GM12878 (cell line): ENCODE results near the gene SLC39A6. TPM values are rescaled to one million over a fixed set of nuclear protein-coding genes. Genes with fewer than 3 reads are reported as not detected.
A peak's percentile ranks its signal among the peaks of the same experiment; 100 is the strongest.

ENCODE experiments used
- ATAC-seq: fragments of 200-7000 bp; cut with Tn5 transposase; 3 replicates; pipeline ENCODE4 v1.9.1; 2020; ENCODE audit warnings: mild to moderate bottlenecking, moderate library complexity
- BruUV-seq: library from RNA; stranded (reverse); fragments of 400-500 nt; replicated peaks from 2 replicates; lab custom pipeline; 2021; lab: Mats Ljungman, UMichigan
- CTCF ChIA-PET: fragments of 300-600 bp; sonication (Branson Sonifier 250); formaldehyde crosslinking; extraction: SDS; loops from one replicate; lab custom pipeline; 2021; ENCODE audit warnings: inconsistent platforms; lab: Yijun Ruan, JAX
- POLR2A ChIA-PET: fragments of 350-600 bp; formaldehyde crosslinking; extraction: SDS; loops from one replicate; lab custom pipeline; 2021; ENCODE audit warnings: inconsistent platforms; lab: Charles Lee
- RAD21 ChIA-PET: fragments of 300-600 bp; sonication (Branson Sonifier 250); formaldehyde crosslinking; loops from one replicate; lab custom pipeline; 2023; ENCODE audit warnings: antibody characterized with exemption; ENCODE audit not compliant: unreplicated experiment; lab: Charles Lee
- SMC1A ChIA-PET: fragments of 300-600 bp; sonication (Branson Sonifier 250); formaldehyde crosslinking; loops from one replicate; lab custom pipeline; 2023; ENCODE audit not compliant: unreplicated experiment, uncharacterized antibody; lab: Charles Lee
- DNase-seq: peaks from one replicate; pipeline ENCODE4 v3.0.0-alpha.2; 2011; ENCODE audit warnings: low read depth, low spot score
- FAIRE-seq: peaks from 3 replicates; lab custom pipeline; 2011; peaks lifted over from hg19 to GRCh38; lab: Jason Lieb, UNC
- H2AFZ ChIP-seq: 2 replicates; pipeline ENCODE4 v1.6.0; 2011; ENCODE audit warnings: low read depth, low read length, control low read depth; ENCODE audit not compliant: control insufficient read depth
- H3K27ac ChIP-seq: 2 replicates; pipeline ENCODE4 v1.5.1; 2011; ENCODE audit warnings: control low read depth; ENCODE audit not compliant: control insufficient read depth, insufficient read depth
- H3K27me3 ChIP-seq, 2 experiments: replicated peaks in 1 of 2; 2 replicates each; pipeline versions ENCODE4 v1.6.0 to v1.6.1; 2011; ENCODE audit warnings: low read length in 1 of 2; ENCODE audit not compliant: control insufficient read depth in 2 of 2, insufficient read depth in 2 of 2
- H3K36me3 ChIP-seq, 2 experiments: 2 replicates each; pipeline ENCODE4 v1.5.1; 2011; ENCODE audit warnings: low read length in 1 of 2; ENCODE audit not compliant: control insufficient read depth in 2 of 2, insufficient read depth in 2 of 2
- H3K4me1 ChIP-seq: 2 replicates; pipeline ENCODE4 v1.6.1; 2011; ENCODE audit warnings: mild to moderate bottlenecking, low read length, moderate library complexity, mixed read lengths; ENCODE audit not compliant: control insufficient read depth, insufficient read depth
- H3K4me2 ChIP-seq: 2 replicates; pipeline ENCODE4 v1.6.0; 2011; ENCODE audit warnings: control low read depth; ENCODE audit not compliant: control insufficient read depth, insufficient read depth
- H3K4me3 ChIP-seq: fragments of 200-600 bp; sonication (generic); 2 replicates; pipeline ENCODE4 v1.5.1; 2016
- H3K79me2 ChIP-seq: 2 replicates; pipeline ENCODE4 v1.6.0; 2011; ENCODE audit warnings: low read length; ENCODE audit not compliant: control insufficient read depth, insufficient read depth
- H3K9ac ChIP-seq: 2 replicates; pipeline ENCODE4 v1.8.0; 2011; ENCODE audit warnings: low read length, control low read depth, mixed read lengths; ENCODE audit not compliant: control insufficient read depth, insufficient read depth
- H3K9me3 ChIP-seq: replicated peaks from 3 replicates; pipeline ENCODE4 v1.5.1; 2011; ENCODE audit warnings: mild to moderate bottlenecking, low read length; ENCODE audit not compliant: control insufficient read depth, insufficient read depth
- H4K20me1 ChIP-seq: 2 replicates; pipeline ENCODE4 v1.6.0; 2011; ENCODE audit not compliant: control insufficient read depth, insufficient read depth
- EGR1 ChIP-seq, 2 experiments: IDR thresholded peaks; 1 replicate in 1 of 2; 2 replicates in 1 of 2; pipeline ENCODE4 v1.6.1; 2011 to 2012; ENCODE audit warnings: low read depth in 2 of 2, low read length in 2 of 2, borderline replicate concordance in 1 of 2, mild to moderate bottlenecking in 1 of 2, moderate library complexity in 1 of 2
- HDAC2 ChIP-seq: fragments of 200-600 bp; sonication (generic); IDR thresholded peaks from 2 replicates; pipeline ENCODE4 v1.6.1; 2017
- NFYB ChIP-seq: IDR thresholded peaks from 2 replicates; pipeline ENCODE4 v1.6.1; 2011; ENCODE audit warnings: low read depth, mild to moderate bottlenecking, low read length, improper control_type of control experiment, moderate library complexity; ENCODE audit not compliant: insufficient read depth
- SUZ12 ChIP-seq: fragments of 200-600 bp; sonication (generic); IDR thresholded peaks from one replicate; pipeline ENCODE4 v1.6.1; 2018; ENCODE audit warnings: antibody characterized with exemption, mild to moderate bottlenecking; ENCODE audit not compliant: unreplicated experiment
- TCF12 ChIP-seq: IDR thresholded peaks from 2 replicates; pipeline ENCODE4 v1.6.1; 2011; ENCODE audit warnings: low read depth, mild to moderate bottlenecking, low read length
- in situ Hi-C: fragments of 300-500 bp; cut with MboI; formaldehyde crosslinking; loops from 9 replicates; pipeline ENCODE4 v1.14.3; 2018; ENCODE audit warnings: mixed read lengths
- intact Hi-C: fragments of 100-400 bp; cut with micrococcal nuclease; formaldehyde crosslinking; loops from one replicate; pipeline ENCODE4 v1.14.2; 2022; ENCODE audit not compliant: unreplicated experiment
- polyA plus RNA-seq, 11 experiments: library from polyadenylated mRNA; depleted of rRNA in 4 of 11; unstranded in 6 of 11; stranded (reverse) in 5 of 11; fragments of >200 nt; fragmentation: Nextera tagmentation in 4 of 11; fragmentation: Illumina TruSeq in 1 of 11; extraction: Ambion mirVana in 4 of 11; extraction: Trizol in 1 of 11; gene quantifications; 1 replicate in 1 of 11; 2 replicates in 10 of 11; pipeline versions ENCODE4 v1.2.1 to v1.2.3, GENCODE V29; 2011 to 2016; ENCODE audit warnings: inconsistent platforms in 2 of 11, missing spikeins in 2 of 11, low read depth in 1 of 11
- total RNA-seq, 4 experiments: library from RNA; depleted of rRNA in 3 of 4; stranded (reverse); fragments of >200 nt in 3 of 4; fragmentation: Illumina TruSeq in 1 of 4; extraction: Trizol in 1 of 4; gene quantifications; 2 replicates each; pipeline versions ENCODE4 v1.2.1 to v1.2.3, GENCODE V29; 2013 to 2021
- TF ChIP-seq, protein P1 (sequence below): IDR thresholded peaks from 2 replicates; pipeline ENCODE4 v1.6.1; 2012; ENCODE audit warnings: low read depth, low read length, improper control_type of control experiment
- TF ChIP-seq, protein P2 (sequence below): fragments of 450-650 bp; formaldehyde crosslinking; IDR thresholded peaks from 2 replicates; pipeline ENCODE4 v1.4.0; 2020; ENCODE audit warnings: mild to moderate bottlenecking, moderate library complexity
- TF ChIP-seq, protein P3 (sequence below): fragments of 450-650 bp; IDR thresholded peaks from 2 replicates; pipeline ENCODE4 v1.6.1; 2014; ENCODE audit warnings: mild to moderate bottlenecking
- TF ChIP-seq, protein P4 (sequence below): IDR thresholded peaks from 2 replicates; pipeline ENCODE4 v1.6.1; 2012; ENCODE audit warnings: low read depth, low read length, improper control_type of control experiment
- TF ChIP-seq, protein P5 (sequence below): IDR thresholded peaks from 2 replicates; pipeline ENCODE4 v1.6.1; 2012; ENCODE audit warnings: low read length, inconsistent platforms

SLC39A6 gene
- total and polyA plus RNA-seq, 10 of the 15 experiments (the other 5 are each of a cell fraction or from before 2014, with no cell fraction given): 12.4 to 65.9 (median 41.3) TPM

DNA sequence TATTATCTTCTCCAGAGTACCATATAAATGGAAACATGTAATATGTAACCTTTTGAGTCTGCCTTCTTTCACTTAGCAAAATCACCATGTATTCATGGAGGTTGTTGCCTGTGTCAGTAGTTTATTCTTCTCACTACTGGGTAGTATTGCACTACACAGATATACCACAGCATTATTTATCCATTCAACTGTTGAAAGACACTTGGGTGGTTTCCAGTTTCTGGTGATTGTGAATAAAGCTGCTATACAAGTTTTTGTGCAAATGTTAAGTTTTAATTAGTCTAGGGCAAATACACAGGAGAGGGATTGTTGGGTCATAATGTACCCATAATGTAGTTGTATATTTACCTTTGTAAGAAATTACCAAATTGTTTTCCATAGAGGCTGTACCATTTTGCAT, 32.2 kb downstream of the SLC39A6 start:
- FAIRE-seq (no peak), ATAC-seq (peak; percentile 36; the same call in 2 of the 3 replicates), DNase-seq (no peak)
- Histone ChIP-seq H3K27ac (no peak overlapping the region), H3K79me2 (no peaks in the 10 kb centered on the region), H4K20me1 (no peaks in the 10 kb centered on the region), H2AFZ (no peak overlapping the region), H3K27me3 (no peaks in the 10 kb centered on the region), H3K9ac (no peak overlapping the region), H3K36me3 (no peaks in the 10 kb centered on the region), H3K9me3 (peaks cover 1% of the 10 kb centered on the region; the same call in 2 of the 3 replicates), H3K4me2 (no peak overlapping the region), H3K4me3 (no peak overlapping the region), H3K4me1 (no peaks in the 10 kb centered on the region)
- no TSS peak for BruUV-seq
- in situ Hi-C loops (loop anchor here (10.0 kb wide), 1 partner anchor 478 kb away; no protein-coding TSS in a partner anchor), intact Hi-C loops (loop anchor here (1.0 to 10.0 kb wide), 7 partner anchors 80 to 712 kb away; no protein-coding TSS in a partner anchor)
- ChIA-PET POLR2A (no interaction called here), CTCF (interaction anchor here (0.6 to 9.3 kb wide), 10 partner anchors 11 to 711 kb away, joined by 3 to 178 read pairs (median 4); no protein-coding TSS in a partner anchor), SMC1A (interaction anchor here (2.3 to 8.4 kb wide), 2 partner anchors 80 to 186 kb away, joined by 11 to 167 read pairs; no protein-coding TSS in a partner anchor), RAD21 (interaction anchor here (0.7 to 2.3 kb wide), 3 partner anchors 184 to 189 kb away, joined by 4 to 19 read pairs (median 4); no protein-coding TSS in a partner anchor)
- TF ChIP-seq EGR1 (IDR thresholded peaks at IDR 0.05; ENCODE audit: borderline replicate concordance in 1 of 2, low read depth in 2 of 2, low read length in 2 of 2): no peak
- TF ChIP-seq, protein P1, sequence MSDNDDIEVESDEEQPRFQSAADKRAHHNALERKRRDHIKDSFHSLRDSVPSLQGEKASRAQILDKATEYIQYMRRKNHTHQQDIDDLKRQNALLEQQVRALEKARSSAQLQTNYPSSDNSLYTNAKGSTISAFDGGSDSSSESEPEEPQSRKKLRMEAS: no peak
- TF ChIP-seq NFYB: no peak
- TF ChIP-seq, protein P2, sequence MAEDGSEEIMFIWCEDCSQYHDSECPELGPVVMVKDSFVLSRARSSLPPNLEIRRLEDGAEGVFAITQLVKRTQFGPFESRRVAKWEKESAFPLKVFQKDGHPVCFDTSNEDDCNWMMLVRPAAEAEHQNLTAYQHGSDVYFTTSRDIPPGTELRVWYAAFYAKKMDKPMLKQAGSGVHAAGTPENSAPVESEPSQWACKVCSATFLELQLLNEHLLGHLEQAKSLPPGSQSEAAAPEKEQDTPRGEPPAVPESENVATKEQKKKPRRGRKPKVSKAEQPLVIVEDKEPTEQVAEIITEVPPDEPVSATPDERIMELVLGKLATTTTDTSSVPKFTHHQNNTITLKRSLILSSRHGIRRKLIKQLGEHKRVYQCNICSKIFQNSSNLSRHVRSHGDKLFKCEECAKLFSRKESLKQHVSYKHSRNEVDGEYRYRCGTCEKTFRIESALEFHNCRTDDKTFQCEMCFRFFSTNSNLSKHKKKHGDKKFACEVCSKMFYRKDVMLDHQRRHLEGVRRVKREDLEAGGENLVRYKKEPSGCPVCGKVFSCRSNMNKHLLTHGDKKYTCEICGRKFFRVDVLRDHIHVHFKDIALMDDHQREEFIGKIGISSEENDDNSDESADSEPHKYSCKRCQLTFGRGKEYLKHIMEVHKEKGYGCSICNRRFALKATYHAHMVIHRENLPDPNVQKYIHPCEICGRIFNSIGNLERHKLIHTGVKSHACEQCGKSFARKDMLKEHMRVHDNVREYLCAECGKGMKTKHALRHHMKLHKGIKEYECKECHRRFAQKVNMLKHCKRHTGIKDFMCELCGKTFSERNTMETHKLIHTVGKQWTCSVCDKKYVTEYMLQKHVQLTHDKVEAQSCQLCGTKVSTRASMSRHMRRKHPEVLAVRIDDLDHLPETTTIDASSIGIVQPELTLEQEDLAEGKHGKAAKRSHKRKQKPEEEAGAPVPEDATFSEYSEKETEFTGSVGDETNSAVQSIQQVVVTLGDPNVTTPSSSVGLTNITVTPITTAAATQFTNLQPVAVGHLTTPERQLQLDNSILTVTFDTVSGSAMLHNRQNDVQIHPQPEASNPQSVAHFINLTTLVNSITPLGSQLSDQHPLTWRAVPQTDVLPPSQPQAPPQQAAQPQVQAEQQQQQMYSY (CRISPR knock-in tag): no peak
- TF ChIP-seq, protein P3, sequence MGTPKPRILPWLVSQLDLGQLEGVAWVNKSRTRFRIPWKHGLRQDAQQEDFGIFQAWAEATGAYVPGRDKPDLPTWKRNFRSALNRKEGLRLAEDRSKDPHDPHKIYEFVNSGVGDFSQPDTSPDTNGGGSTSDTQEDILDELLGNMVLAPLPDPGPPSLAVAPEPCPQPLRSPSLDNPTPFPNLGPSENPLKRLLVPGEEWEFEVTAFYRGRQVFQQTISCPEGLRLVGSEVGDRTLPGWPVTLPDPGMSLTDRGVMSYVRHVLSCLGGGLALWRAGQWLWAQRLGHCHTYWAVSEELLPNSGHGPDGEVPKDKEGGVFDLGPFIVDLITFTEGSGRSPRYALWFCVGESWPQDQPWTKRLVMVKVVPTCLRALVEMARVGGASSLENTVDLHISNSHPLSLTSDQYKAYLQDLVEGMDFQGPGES: no peak
- TF ChIP-seq SUZ12: no peak
- no peak for TF ChIP-seq TCF12
- no peak for TF ChIP-seq HDAC2
- TF ChIP-seq, protein P4, sequence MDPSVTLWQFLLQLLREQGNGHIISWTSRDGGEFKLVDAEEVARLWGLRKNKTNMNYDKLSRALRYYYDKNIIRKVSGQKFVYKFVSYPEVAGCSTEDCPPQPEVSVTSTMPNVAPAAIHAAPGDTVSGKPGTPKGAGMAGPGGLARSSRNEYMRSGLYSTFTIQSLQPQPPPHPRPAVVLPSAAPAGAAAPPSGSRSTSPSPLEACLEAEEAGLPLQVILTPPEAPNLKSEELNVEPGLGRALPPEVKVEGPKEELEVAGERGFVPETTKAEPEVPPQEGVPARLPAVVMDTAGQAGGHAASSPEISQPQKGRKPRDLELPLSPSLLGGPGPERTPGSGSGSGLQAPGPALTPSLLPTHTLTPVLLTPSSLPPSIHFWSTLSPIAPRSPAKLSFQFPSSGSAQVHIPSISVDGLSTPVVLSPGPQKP: no peak
- TF ChIP-seq, protein P5, sequence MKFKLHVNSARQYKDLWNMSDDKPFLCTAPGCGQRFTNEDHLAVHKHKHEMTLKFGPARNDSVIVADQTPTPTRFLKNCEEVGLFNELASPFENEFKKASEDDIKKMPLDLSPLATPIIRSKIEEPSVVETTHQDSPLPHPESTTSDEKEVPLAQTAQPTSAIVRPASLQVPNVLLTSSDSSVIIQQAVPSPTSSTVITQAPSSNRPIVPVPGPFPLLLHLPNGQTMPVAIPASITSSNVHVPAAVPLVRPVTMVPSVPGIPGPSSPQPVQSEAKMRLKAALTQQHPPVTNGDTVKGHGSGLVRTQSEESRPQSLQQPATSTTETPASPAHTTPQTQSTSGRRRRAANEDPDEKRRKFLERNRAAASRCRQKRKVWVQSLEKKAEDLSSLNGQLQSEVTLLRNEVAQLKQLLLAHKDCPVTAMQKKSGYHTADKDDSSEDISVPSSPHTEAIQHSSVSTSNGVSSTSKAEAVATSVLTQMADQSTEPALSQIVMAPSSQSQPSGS: no peak
